ENCODE measurements around the gene IRAK2.

IRAK2 gene

GRCh38 chr3:10277115-10277625, 112.5 kb downstream of the IRAK2 start:
- H4K8ac ChIP-seq (ENCODE audit: low read depth, low read length), result no peak overlapping the region
- no peak overlapping the region for H3K27ac ChIP-seq (ENCODE audit: low read depth, low read length)
- H2BK5ac ChIP-seq (ENCODE audit: low read depth, low read length, poor library complexity), result no peak overlapping the region
- H3K23ac ChIP-seq (ENCODE audit: low read length), result no peak overlapping the region
- no peak overlapping the region for H3K4me3 ChIP-seq (ENCODE audit: low read depth, low read length)
- no peaks in the 10 kb centered on the region for H3K4me1 ChIP-seq (ENCODE audit: control insufficient read depth in 1 of 2, insufficient read depth in 2 of 2, low read length in 2 of 2)
- no CpG with 5 or more reads among the region's 3 CpGs for WGBS (ENCODE audit: extremely low coverage, insufficient coverage, insufficient read length)
- no peaks in the 10 kb centered on the region for H3K79me2 ChIP-seq (ENCODE audit: control insufficient read depth, insufficient read depth, low read length, poor library complexity)
- H2AFZ ChIP-seq (ENCODE audit: insufficient read depth, low read length, poor library complexity), result no peak overlapping the region
- H3K4me2 ChIP-seq (ENCODE audit: low read length), result no peak overlapping the region
- H3K79me1 ChIP-seq (ENCODE audit: low read length), result no peaks in the 10 kb centered on the region
- no peak overlapping the region for H3K14ac ChIP-seq (ENCODE audit: low read length)
- no peak overlapping the region for H2BK12ac ChIP-seq (ENCODE audit: low read length)
- no peaks in the 10 kb centered on the region for H3K27me3 ChIP-seq (ENCODE audit: insufficient read depth, low read length)
- no peak for DNase-seq
- no peak overlapping the region for H3K4ac ChIP-seq (ENCODE audit: low read depth, low read length)
- H4K91ac ChIP-seq (ENCODE audit: low read depth, low read length), result no peak overlapping the region
- no peak overlapping the region for H2BK120ac ChIP-seq (ENCODE audit: insufficient read depth, low read length, poor library complexity)
- H3K36me3 ChIP-seq (ENCODE audit: control insufficient read depth in 1 of 2, insufficient read depth in 2 of 2, low read length in 2 of 2), result peaks cover 33 to 42% of the 10 kb centered on the region in 2 experiments
- H3K18ac ChIP-seq (ENCODE audit: low read length), result no peak overlapping the region
- H4K12ac ChIP-seq (ENCODE audit: low read depth, low read length), result no peak overlapping the region
- H3K9ac ChIP-seq (ENCODE audit: low read length), result no peak overlapping the region
- H2AK5ac ChIP-seq (ENCODE audit: low read length), result no peak overlapping the region
- H3K9me3 ChIP-seq (ENCODE audit: insufficient read depth, low read depth, low read length), result no peaks in the 10 kb centered on the region

- Histone ChIP-seq H3K14ac (ENCODE audit: low read length) (no peak overlapping the region), H4K12ac (ENCODE audit: low read depth, low read length) (no peak overlapping the region), H2AK5ac (ENCODE audit: low read length) (no peak overlapping the region), H3K4ac (ENCODE audit: low read depth, low read length) (no peak overlapping the region), H3K27ac (ENCODE audit: low read depth, low read length) (no peak overlapping the region), H2AFZ (ENCODE audit: insufficient read depth, low read length, poor library complexity) (no peak overlapping the region), H3K4me1 (ENCODE audit: control insufficient read depth in 1 of 2, insufficient read depth in 2 of 2, low read length in 2 of 2) (no peaks in the 10 kb centered on the region), H3K9me3 (ENCODE audit: insufficient read depth, low read depth, low read length) (no peaks in the 10 kb centered on the region), H3K27me3 (ENCODE audit: insufficient read depth, low read length) (no peaks in the 10 kb centered on the region), H3K4me2 (ENCODE audit: low read length) (no peak overlapping the region), H3K36me3 (ENCODE audit: control insufficient read depth in 1 of 2, insufficient read depth in 2 of 2, low read length in 2 of 2) (peaks cover 35 to 38% of the 10 kb centered on the region in 2 experiments), H3K23ac (ENCODE audit: low read length) (no peak overlapping the region), H3K79me1 (ENCODE audit: low read length) (no peaks in the 10 kb centered on the region), H4K91ac (ENCODE audit: low read depth, low read length) (no peak overlapping the region), H4K8ac (ENCODE audit: low read depth, low read length) (no peak overlapping the region), H3K79me2 (ENCODE audit: control insufficient read depth, insufficient read depth, low read length, poor library complexity) (no peaks in the 10 kb centered on the region), H3K9ac (ENCODE audit: low read length) (no peak overlapping the region), H2BK12ac (ENCODE audit: low read length) (no peak overlapping the region), H2BK120ac (ENCODE audit: insufficient read depth, low read length, poor library complexity) (no peak overlapping the region), H3K18ac (ENCODE audit: low read length) (no peak overlapping the region), H3K4me3 (ENCODE audit: low read depth, low read length) (no peak overlapping the region), H2BK5ac (ENCODE audit: low read depth, low read length, poor library complexity) (no peak overlapping the region)
- WGBS (ENCODE audit: extremely low coverage, insufficient coverage, insufficient read length), result no CpG with 5 or more reads among the region's 1 CpG
- no peak for DNase-seq
Measured at GRCh38 chr3:10278501-10278900, 113.8 kb downstream of the IRAK2 start.

- Histone ChIP-seq H2AFZ (ENCODE audit: insufficient read depth, low read length, poor library complexity) (no peak overlapping the region), H2BK120ac (ENCODE audit: insufficient read depth, low read length, poor library complexity) (no peak overlapping the region)
- DNase-seq, result peak in 1 of 2 donors; percentile 10
Measured at GRCh38 chr3:10279384-10280176, 114.9 kb downstream of the IRAK2 start.

GRCh38 chr3:10280177-10280529, 115.4 kb downstream of the IRAK2 start:
- Histone ChIP-seq H3K4me2 (ENCODE audit: low read length) (no peak overlapping the region), H2BK120ac (ENCODE audit: insufficient read depth, low read length, poor library complexity) (no peak overlapping the region), H3K79me2 (ENCODE audit: control insufficient read depth, insufficient read depth, low read length, poor library complexity) (no peaks in the 10 kb centered on the region), H3K9me3 (ENCODE audit: insufficient read depth, low read depth, low read length) (no peaks in the 10 kb centered on the region), H2AK5ac (ENCODE audit: low read length) (no peak overlapping the region), H3K14ac (ENCODE audit: low read length) (no peak overlapping the region), H4K12ac (ENCODE audit: low read depth, low read length) (no peak overlapping the region), H3K18ac (ENCODE audit: low read length) (no peak overlapping the region), H3K79me1 (ENCODE audit: low read length) (no peaks in the 10 kb centered on the region), H3K23ac (ENCODE audit: low read length) (no peak overlapping the region), H3K27ac (ENCODE audit: low read depth, low read length) (no peak overlapping the region), H3K9ac (ENCODE audit: low read length) (no peak overlapping the region), H4K91ac (ENCODE audit: low read depth, low read length) (no peak overlapping the region), H2AFZ (ENCODE audit: insufficient read depth, low read length, poor library complexity) (no peak overlapping the region), H3K4me3 (ENCODE audit: low read depth, low read length) (no peak overlapping the region), H2BK12ac (ENCODE audit: low read length) (no peak overlapping the region), H3K36me3 (ENCODE audit: control insufficient read depth in 1 of 2, insufficient read depth in 2 of 2, low read length in 2 of 2) (peaks cover 38 to 41% of the 10 kb centered on the region in 2 experiments), H3K27me3 (ENCODE audit: insufficient read depth, low read length) (no peaks in the 10 kb centered on the region), H3K4ac (ENCODE audit: low read depth, low read length) (no peak overlapping the region), H3K4me1 (ENCODE audit: control insufficient read depth in 1 of 2, insufficient read depth in 2 of 2, low read length in 2 of 2) (no peaks in the 10 kb centered on the region), H2BK5ac (ENCODE audit: low read depth, low read length, poor library complexity) (no peak overlapping the region), H4K8ac (ENCODE audit: low read depth, low read length) (no peak overlapping the region)
- WGBS (ENCODE audit: extremely low coverage, insufficient coverage, insufficient read length), result no CpG with 5 or more reads among the region's 5 CpGs
- DNase-seq, result peak; percentile 8 to 60

More at GRCh38 chr3:10279384-10280176, 114.9 kb downstream of the IRAK2 start:
- H2BK12ac ChIP-seq (ENCODE audit: low read length), result no peak overlapping the region
- H4K12ac ChIP-seq (ENCODE audit: low read depth, low read length), result no peak overlapping the region
- H3K4ac ChIP-seq (ENCODE audit: low read depth, low read length), result no peak overlapping the region
- no peak overlapping the region for H3K4me2 ChIP-seq (ENCODE audit: low read length)
- no peak overlapping the region for H3K9ac ChIP-seq (ENCODE audit: low read length)
- WGBS (ENCODE audit: extremely low coverage, insufficient coverage, insufficient read length), result no CpG with 5 or more reads among the region's 13 CpGs
- no peak overlapping the region for H2BK5ac ChIP-seq (ENCODE audit: low read depth, low read length, poor library complexity)
- H3K14ac ChIP-seq (ENCODE audit: low read length), result no peak overlapping the region
- no peak overlapping the region for H3K18ac ChIP-seq (ENCODE audit: low read length)
- H4K91ac ChIP-seq (ENCODE audit: low read depth, low read length), result no peak overlapping the region
- H3K4me1 ChIP-seq (ENCODE audit: control insufficient read depth in 1 of 2, insufficient read depth in 2 of 2, low read length in 2 of 2), result no peaks in the 10 kb centered on the region
- peaks cover 38 to 41% of the 10 kb centered on the region in 2 experiments for H3K36me3 ChIP-seq (ENCODE audit: control insufficient read depth in 1 of 2, insufficient read depth in 2 of 2, low read length in 2 of 2)
- H3K27ac ChIP-seq (ENCODE audit: low read depth, low read length), result no peak overlapping the region
- no peaks in the 10 kb centered on the region for H3K27me3 ChIP-seq (ENCODE audit: insufficient read depth, low read length)
- no peaks in the 10 kb centered on the region for H3K9me3 ChIP-seq (ENCODE audit: insufficient read depth, low read depth, low read length)
- no peak overlapping the region for H4K8ac ChIP-seq (ENCODE audit: low read depth, low read length)
- no peaks in the 10 kb centered on the region for H3K79me2 ChIP-seq (ENCODE audit: control insufficient read depth, insufficient read depth, low read length, poor library complexity)
- H3K23ac ChIP-seq (ENCODE audit: low read length), result no peak overlapping the region
- H2AK5ac ChIP-seq (ENCODE audit: low read length), result no peak overlapping the region
- no peaks in the 10 kb centered on the region for H3K79me1 ChIP-seq (ENCODE audit: low read length)
- no peak overlapping the region for H3K4me3 ChIP-seq (ENCODE audit: low read depth, low read length)
